Urothelium cell line (cell line): ENCODE results near the gene FAM149B1.
"Not testable (repeated sequence)": the region's sequence is repeated elsewhere in the genome, so short reads cannot be mapped to it uniquely, and the experiment has no call there.

Source experiments
- DNase-seq: peaks from one replicate; pipeline ENCODE4 v3.0.0; 2011; ENCODE audit warnings: low spot score, mixed read lengths
- FAIRE-seq: peaks from 2 replicates; lab custom pipeline; 2011; peaks lifted over from hg19 to GRCh38; lab: Jason Lieb, UNC

The FAM149B1 gene

GRCh38 chr10:73167783-73168464 lies at the start of gene FAM149B1, which contains the start of gene ECD:
Gene FAM149B1, plus strand, starts transcription at chr10:73168119. Its CDS starts 221 bp downstream, at chr10:73168340.
Gene ECD, minus strand, starts transcription at chr10:73168008. Its CDS starts 4,071 bp downstream, at chr10:73163937.
- peak; percentile 96 for DNase-seq
- FAIRE-seq: peak; percentile 96

- FAIRE-seq (no peak), DNase-seq (no peak)
Measured at GRCh38 chr10:73119457-73119856, 48.5 kb upstream of the FAM149B1 start.

GRCh38 chr10:73119952-73120351 lies 48.0 kb upstream of the FAM149B1 start:
- no peak for DNase-seq
- no peak for FAIRE-seq

GRCh38 chr10:73126343-73126742 lies 41.6 kb upstream of the FAM149B1 start:
- no peak for FAIRE-seq
- DNase-seq: no peak

- DNase-seq: no peak
- no peak for FAIRE-seq
Measured at GRCh38 chr10:73131301-73131700, 36.6 kb upstream of the FAM149B1 start.

GRCh38 chr10:73131913-73132686 lies 35.8 kb upstream of the FAM149B1 start:
- DNase-seq (no peak), FAIRE-seq (no peak)

GRCh38 chr10:73134727-73135126 lies 33.2 kb upstream of the FAM149B1 start:
- FAIRE-seq (no peak), DNase-seq (no peak)

GRCh38 chr10:73136627-73137026 lies 31.3 kb upstream of the FAM149B1 start:
- no peak for DNase-seq

GRCh38 chr10:73139251-73139650 lies 28.7 kb upstream of the FAM149B1 start:
- no peak for DNase-seq
- FAIRE-seq: no peak

More at GRCh38 chr10:73136627-73137026, 31.3 kb upstream of the FAM149B1 start:
- FAIRE-seq: no peak

GRCh38 chr10:73141603-73142002 lies 26.3 kb upstream of the FAM149B1 start:
- FAIRE-seq (peak; percentile 13), DNase-seq (no peak)

GRCh38 chr10:73150633-73151413 lies 17.1 kb upstream of the FAM149B1 start:
- not testable (repeated sequence) for FAIRE-seq, DNase-seq

GRCh38 chr10:73152009-73152408 lies 15.9 kb upstream of the FAM149B1 start:
- DNase-seq: no peak
- FAIRE-seq: no peak

- DNase-seq: no peak
- FAIRE-seq: no peak
Measured at GRCh38 chr10:73156054-73156453, 11.9 kb upstream of the FAM149B1 start.

- no peak for FAIRE-seq
- peak; percentile 49 for DNase-seq
Measured at GRCh38 chr10:73159038-73159648, 8.8 kb upstream of the FAM149B1 start.

- DNase-seq (no peak), FAIRE-seq (no peak)
Measured at GRCh38 chr10:73161079-73161478, 6.8 kb upstream of the FAM149B1 start.

- DNase-seq (no peak), FAIRE-seq (no peak)
Measured at GRCh38 chr10:73161662-73162061, 6.3 kb upstream of the FAM149B1 start.

GRCh38 chr10:73163096-73163495 lies 4.8 kb upstream of the FAM149B1 start:
- FAIRE-seq: no peak

GRCh38 chr10:73166972-73167371 lies 947 bp upstream of the FAM149B1 start:
- FAIRE-seq: no peak
- no peak for DNase-seq

More at GRCh38 chr10:73163096-73163495, 4.8 kb upstream of the FAM149B1 start:
- no peak for DNase-seq

GRCh38 chr10:73167458-73167782 lies 499 bp upstream of the FAM149B1 start:
- FAIRE-seq (no peak), DNase-seq (no peak)

- DNase-seq (no peak), FAIRE-seq (no peak)
Measured at GRCh38 chr10:73168465-73168803, 515 bp downstream of the FAM149B1 start.

- no peak for FAIRE-seq
Measured at GRCh38 chr10:73169320-73169719, 1.4 kb downstream of the FAM149B1 start.

More at GRCh38 chr10:73169320-73169719, 1.4 kb downstream of the FAM149B1 start:
- no peak for DNase-seq
